AG09319 (cell line): ENCODE measurements around the gene TCF4.

ENCODE experiments used
- DNase-seq: peaks from one replicate; pipeline ENCODE4 v3.0.0-alpha.2; 2010; ENCODE audit warnings: low read depth; ENCODE audit errors: extremely low read depth
- CTCF ChIP-seq: IDR thresholded peaks from 2 replicates; pipeline ENCODE4 v1.5.1; 2011; ENCODE audit warnings: low read depth, mild to moderate bottlenecking, inconsistent platforms, low read length, moderate library complexity

Gene TCF4

DNA sequence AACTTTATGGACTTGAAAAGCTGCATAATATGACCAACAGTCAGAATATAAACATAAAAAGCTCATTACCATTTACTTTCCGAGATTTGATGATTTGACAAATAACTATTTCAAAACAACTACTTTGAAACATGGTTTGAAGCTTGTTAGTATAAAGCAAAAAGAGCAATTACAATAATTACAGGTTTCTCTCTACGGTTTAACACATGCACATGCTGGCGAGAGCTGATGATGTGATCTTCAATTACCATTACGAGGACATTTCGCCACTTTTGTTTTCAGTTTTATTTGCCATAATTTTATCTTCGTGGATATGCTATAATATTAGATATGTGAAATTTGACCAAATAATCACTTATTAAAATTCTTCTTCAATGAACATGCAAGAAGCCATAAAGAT is 270.1 kb downstream of the TCF4 start:
- no peak for DNase-seq
- no peak for TF ChIP-seq CTCF

DNA sequence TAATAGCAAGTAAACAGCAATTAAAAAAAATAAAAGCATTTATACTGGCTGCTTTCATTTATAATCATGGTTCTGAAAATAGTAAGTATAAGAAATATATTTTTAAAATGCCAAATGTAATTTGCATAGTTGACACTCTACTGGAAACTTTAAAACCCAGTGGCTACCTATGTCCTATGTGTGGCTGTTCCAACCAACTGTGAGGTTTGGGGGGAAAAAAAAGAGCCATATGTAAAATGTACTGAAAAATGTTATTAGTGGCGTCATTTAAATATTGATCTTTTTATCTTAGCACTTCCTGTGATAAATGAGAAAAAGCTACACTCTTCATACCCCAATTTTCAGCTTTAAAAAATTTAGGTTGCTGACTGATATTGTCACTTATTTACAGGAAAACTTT is 270.7 kb downstream of the TCF4 start:
- TF ChIP-seq CTCF = no peak
- no peak for DNase-seq

- no peak for DNase-seq
- TF ChIP-seq CTCF = no peak
These were observed 271.4 kb downstream of the TCF4 start for GRCh38 chr18:55316486-55317184.

DNA sequence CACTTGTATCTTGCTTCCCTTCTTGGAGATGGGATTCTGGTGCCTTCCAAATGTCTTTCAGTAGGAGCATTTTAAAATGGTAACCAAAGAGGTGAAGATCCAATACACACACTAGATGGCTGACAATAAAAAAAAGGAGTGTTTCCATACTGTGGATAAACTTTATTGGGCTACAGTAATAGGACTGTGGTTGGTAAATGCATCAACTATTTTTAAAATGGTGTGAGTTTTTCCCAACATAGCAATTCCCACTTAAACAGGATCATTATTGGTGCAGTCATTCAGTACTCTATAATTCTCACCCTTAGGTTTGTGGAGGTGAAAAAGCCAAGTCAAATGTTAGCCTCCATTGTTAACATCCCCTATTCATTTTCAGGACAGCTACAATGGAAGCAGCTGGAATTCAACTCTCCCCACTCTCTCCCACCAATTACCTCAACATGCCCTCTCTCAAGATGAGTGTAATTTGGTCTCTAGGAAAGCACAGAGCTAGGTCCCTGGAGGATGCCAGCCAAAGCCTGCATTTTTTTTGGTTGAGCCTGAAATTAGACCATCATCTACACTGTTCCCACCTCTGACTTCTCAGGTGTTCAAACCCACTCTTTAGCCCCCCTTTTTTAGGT is 273.3 kb downstream of the TCF4 start:
- no peak for DNase-seq
- TF ChIP-seq CTCF = no peak

DNA sequence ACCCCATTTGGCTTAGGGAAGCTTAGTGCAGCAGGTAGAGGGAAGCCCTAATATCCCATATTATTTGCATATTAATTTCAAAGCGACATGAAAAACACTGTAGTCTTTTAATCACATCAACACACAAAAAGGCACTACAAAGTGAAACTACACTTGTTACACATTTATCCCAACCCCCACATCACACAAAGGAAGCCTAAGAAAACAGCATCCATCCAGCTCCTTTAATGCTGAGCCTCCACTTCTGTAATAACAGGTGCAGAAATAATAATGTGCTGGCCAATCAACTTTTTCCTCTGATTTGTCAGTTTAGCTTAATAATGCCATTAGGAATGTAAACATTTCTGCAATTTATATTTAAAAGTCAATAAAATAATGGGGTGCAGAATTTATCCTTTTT is 274.0 kb downstream of the TCF4 start:
- no peak for DNase-seq
- TF ChIP-seq CTCF = no peak

GRCh38 chr18:55310863-55311262 is 277.1 kb downstream of the TCF4 start:
- no peak for TF ChIP-seq CTCF
- DNase-seq = no peak

GRCh38 chr18:55310044-55310676 is 277.8 kb downstream of the TCF4 start:
- no peak for TF ChIP-seq CTCF
- DNase-seq = no peak
